Measurements from ENCODE around the gene MST1R.
"Not testable (repeated sequence)": the region's sequence is repeated elsewhere in the genome, so short reads cannot be mapped to it uniquely, and the experiment has no call there.

Gene MST1R

GRCh38 chr3:49911124-49911420 is 7.4 kb upstream of the MST1R start:
- no peak for DNase-seq

- DNase-seq: no peak
These were observed 6.9 kb upstream of the MST1R start for GRCh38 chr3:49910409-49911123.

GRCh38 chr3:49908373-49909199 is 4.9 kb upstream of the MST1R start:
- no peak for DNase-seq

GRCh38 chr3:49906073-49906743 is 2.5 kb upstream of the MST1R start:
- peak; percentile 39 for DNase-seq

- DNase-seq: not testable (repeated sequence)
These were observed 775 bp upstream of the MST1R start for GRCh38 chr3:49904448-49904847.

GRCh38 chr3:49902511-49903345 is 945 bp downstream of the MST1R start:
- DNase-seq: no peak

- DNase-seq: no peak
These were observed 2.0 kb downstream of the MST1R start for GRCh38 chr3:49901366-49902339.

- DNase-seq: no peak
These were observed 3.1 kb downstream of the MST1R start for GRCh38 chr3:49900491-49901153.

GRCh38 chr3:49899815-49900214 is 3.9 kb downstream of the MST1R start:
- no peak for DNase-seq

- no peak for DNase-seq
These were observed 4.7 kb downstream of the MST1R start for GRCh38 chr3:49898991-49899390.

GRCh38 chr3:49896345-49896744 is 7.3 kb downstream of the MST1R start:
- DNase-seq: no peak

- no peak for DNase-seq
These were observed 7.9 kb downstream of the MST1R start for GRCh38 chr3:49895791-49896190.

- DNase-seq: no peak
These were observed 14.4 kb downstream of the MST1R start for GRCh38 chr3:49889296-49889695.

- no peak for DNase-seq
These were observed 16.8 kb downstream of the MST1R start for GRCh38 chr3:49886922-49887265.

- DNase-seq: no peak
These were observed 19.7 kb downstream of the MST1R start for GRCh38 chr3:49883998-49884397.

GRCh38 chr3:49882166-49882565 is 21.5 kb downstream of the MST1R start:
- DNase-seq: no peak

- no peak for DNase-seq
These were observed 22.9 kb downstream of the MST1R start for GRCh38 chr3:49880581-49881315.

- DNase-seq: no peak
These were observed 24.0 kb downstream of the MST1R start for GRCh38 chr3:49879721-49880120.

- DNase-seq: no peak
These were observed 25.0 kb downstream of the MST1R start for GRCh38 chr3:49878686-49879085.

- no peak for DNase-seq
These were observed 26.0 kb downstream of the MST1R start for GRCh38 chr3:49877716-49878115.

- no peak for DNase-seq
These were observed 27.1 kb downstream of the MST1R start for GRCh38 chr3:49876567-49876966.

Data from activated gamma-delta T cell treated with Interleukin-2 at 50 U/mL for 16 hours (primary cell).